Measurements from ENCODE around the gene JMJD1C.
A peak's percentile ranks its signal among the peaks of the same experiment; 100 is the strongest.

JMJD1C gene

GRCh38 chr10:63227207-63227895 is 238.4 kb downstream of the JMJD1C start:
- no peak for DNase-seq (ENCODE audit: low read depth in 2 of 2)

- DNase-seq (ENCODE audit: low read depth in 2 of 2) = no peak
Observed at GRCh38 chr10:63224241-63224640, 241.5 kb downstream of the JMJD1C start.

- no peak for DNase-seq (ENCODE audit: low read depth in 2 of 2)
Observed at GRCh38 chr10:63221950-63222349, 243.8 kb downstream of the JMJD1C start.

GRCh38 chr10:63219749-63220148 is 246.0 kb downstream of the JMJD1C start:
- no peak for DNase-seq (ENCODE audit: low read depth in 2 of 2)

- no peak for DNase-seq (ENCODE audit: low read depth in 2 of 2)
Observed at GRCh38 chr10:63217120-63217605, 248.6 kb downstream of the JMJD1C start.

GRCh38 chr10:63214571-63214970 is 251.2 kb downstream of the JMJD1C start:
- DNase-seq (ENCODE audit: low read depth in 2 of 2) = no peak

- no peak for DNase-seq (ENCODE audit: low read depth in 2 of 2)
Observed at GRCh38 chr10:63213489-63213888, 252.3 kb downstream of the JMJD1C start.

- peak in 1 of 2 donors; percentile 25 for DNase-seq (ENCODE audit: low read depth in 2 of 2)
Observed at GRCh38 chr10:63210611-63211196, 255.1 kb downstream of the JMJD1C start.

- no peak for DNase-seq (ENCODE audit: low read depth in 2 of 2)
Observed at GRCh38 chr10:63209705-63210104, 256.1 kb downstream of the JMJD1C start.

- no peak for DNase-seq (ENCODE audit: low read depth in 2 of 2)
Observed at GRCh38 chr10:63208986-63209385, 256.8 kb downstream of the JMJD1C start.

- DNase-seq (ENCODE audit: low read depth in 2 of 2) = no peak
Observed at GRCh38 chr10:63206997-63207811, 258.6 kb downstream of the JMJD1C start.

- DNase-seq (ENCODE audit: low read depth in 2 of 2) = no peak
Observed at GRCh38 chr10:63206576-63206975, 259.2 kb downstream of the JMJD1C start.

- DNase-seq (ENCODE audit: low read depth in 2 of 2) = no peak
Observed at GRCh38 chr10:63205421-63205820, 260.4 kb downstream of the JMJD1C start.

- DNase-seq (ENCODE audit: low read depth in 2 of 2) = no peak
Observed at GRCh38 chr10:63204667-63205391, 260.9 kb downstream of the JMJD1C start.

GRCh38 chr10:63201118-63201517 is 264.7 kb downstream of the JMJD1C start:
- DNase-seq (ENCODE audit: low read depth in 2 of 2) = no peak

- DNase-seq (ENCODE audit: low read depth in 2 of 2) = no peak
Observed at GRCh38 chr10:63200431-63200830, 265.3 kb downstream of the JMJD1C start.

GRCh38 chr10:63199716-63200115 is 266.1 kb downstream of the JMJD1C start:
- DNase-seq (ENCODE audit: low read depth in 2 of 2) = no peak

- DNase-seq (ENCODE audit: low read depth in 2 of 2) = no peak
Observed at GRCh38 chr10:63197344-63198092, 268.3 kb downstream of the JMJD1C start.

GRCh38 chr10:63192826-63193225 is 273.0 kb downstream of the JMJD1C start:
- DNase-seq (ENCODE audit: low read depth in 2 of 2) = no peak

GRCh38 chr10:63175534-63175933 is 290.2 kb downstream of the JMJD1C start:
- DNase-seq (ENCODE audit: low read depth in 2 of 2) = no peak
